GM12891 (cell line): ENCODE results near the gene ANXA2R.

Source experiments
- POLR2A ChIP-seq: IDR thresholded peaks from 2 replicates; pipeline ENCODE4 v1.6.1; 2011; ENCODE audit warnings: low read depth, low read length, control low read depth
- POLR2AphosphoS5 ChIP-seq: IDR thresholded peaks from 2 replicates; pipeline ENCODE4 v1.6.1; 2011; ENCODE audit warnings: low read depth, low read length, control low read depth
- TAF1 ChIP-seq: IDR thresholded peaks from 2 replicates; pipeline ENCODE4 v1.6.1; 2011; ENCODE audit warnings: low read depth, low read length, control low read depth

DNA sequence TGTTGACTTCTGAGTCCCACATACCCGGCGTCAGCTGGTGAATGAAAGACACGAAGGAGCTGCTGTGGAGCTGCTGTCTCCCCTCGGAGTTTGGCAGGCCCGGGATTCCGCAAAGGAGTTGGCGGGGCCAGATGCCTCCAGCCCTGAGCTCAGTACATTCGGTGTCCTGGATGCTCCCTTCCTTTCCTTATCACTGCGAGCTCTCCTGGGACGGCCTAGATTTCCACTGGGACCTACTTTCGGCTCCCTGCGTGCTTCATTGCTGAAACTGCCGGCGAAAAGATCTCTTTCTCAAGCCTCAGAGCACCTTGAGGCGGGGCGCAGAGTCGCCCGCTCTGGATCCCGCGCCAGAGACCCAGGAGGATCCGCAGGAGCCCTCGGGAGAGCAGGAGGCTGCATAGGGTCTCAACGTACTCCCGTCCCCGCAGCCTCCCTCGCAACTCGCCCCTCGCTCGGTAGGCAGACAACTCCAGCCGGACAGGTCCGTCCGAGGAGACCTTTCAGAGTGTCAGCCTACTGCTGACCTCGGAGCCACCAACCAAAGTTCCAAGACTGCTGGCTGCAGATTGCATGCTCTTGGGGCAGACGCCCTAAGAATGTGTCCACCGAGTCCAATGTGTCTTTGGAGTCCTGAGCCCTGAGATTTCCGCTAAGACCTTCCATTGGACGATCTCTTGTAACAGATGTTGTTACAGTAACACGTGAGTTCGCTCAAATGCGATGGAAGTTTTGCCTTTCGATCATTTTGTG, 6.1 kb downstream of the ANXA2R start:
- TF ChIP-seq TAF1 (no peak), POLR2A (no peak), POLR2AphosphoS5 (no peak)
